ENCODE results near the gene GHR. TPM values are rescaled to one million over a fixed set of nuclear protein-coding genes. Genes with fewer than 3 reads are reported as not detected.
"Not testable (repeated sequence)": the region's sequence is repeated elsewhere in the genome, so short reads cannot be mapped to it uniquely, and the experiment has no call there.

Gene GHR
- total RNA-seq, 1 donor from 2014 or later = 4.4 TPM

DNA sequence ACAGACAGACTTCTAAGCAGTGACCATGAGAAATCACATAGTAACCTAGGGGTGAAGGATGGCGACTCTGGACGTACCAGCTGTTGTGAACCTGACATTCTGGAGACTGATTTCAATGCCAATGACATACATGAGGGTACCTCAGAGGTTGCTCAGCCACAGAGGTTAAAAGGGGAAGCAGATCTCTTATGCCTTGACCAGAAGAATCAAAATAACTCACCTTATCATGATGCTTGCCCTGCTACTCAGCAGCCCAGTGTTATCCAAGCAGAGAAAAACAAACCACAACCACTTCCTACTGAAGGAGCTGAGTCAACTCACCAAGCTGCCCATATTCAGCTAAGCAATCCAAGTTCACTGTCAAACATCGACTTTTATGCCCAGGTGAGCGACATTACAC lies 295.4 kb downstream of the GHR start:
- DNase-seq (ENCODE audit: low spot score) = no peak

DNA sequence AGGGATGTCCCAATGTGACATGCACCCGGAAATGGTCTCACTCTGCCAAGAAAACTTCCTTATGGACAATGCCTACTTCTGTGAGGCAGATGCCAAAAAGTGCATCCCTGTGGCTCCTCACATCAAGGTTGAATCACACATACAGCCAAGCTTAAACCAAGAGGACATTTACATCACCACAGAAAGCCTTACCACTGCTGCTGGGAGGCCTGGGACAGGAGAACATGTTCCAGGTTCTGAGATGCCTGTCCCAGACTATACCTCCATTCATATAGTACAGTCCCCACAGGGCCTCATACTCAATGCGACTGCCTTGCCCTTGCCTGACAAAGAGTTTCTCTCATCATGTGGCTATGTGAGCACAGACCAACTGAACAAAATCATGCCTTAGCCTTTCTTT lies 295.8 kb downstream of the GHR start:
- DNase-seq (ENCODE audit: low spot score) = no peak

DNA sequence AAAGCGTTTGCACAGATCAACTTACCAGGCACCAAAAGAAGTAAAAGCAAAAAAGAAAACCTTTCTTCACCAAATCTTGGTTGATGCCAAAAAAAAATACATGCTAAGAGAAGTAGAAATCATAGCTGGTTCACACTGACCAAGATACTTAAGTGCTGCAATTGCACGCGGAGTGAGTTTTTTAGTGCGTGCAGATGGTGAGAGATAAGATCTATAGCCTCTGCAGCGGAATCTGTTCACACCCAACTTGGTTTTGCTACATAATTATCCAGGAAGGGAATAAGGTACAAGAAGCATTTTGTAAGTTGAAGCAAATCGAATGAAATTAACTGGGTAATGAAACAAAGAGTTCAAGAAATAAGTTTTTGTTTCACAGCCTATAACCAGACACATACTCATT lies 297.0 kb downstream of the GHR start:
- no peak for DNase-seq (ENCODE audit: low spot score)

DNA sequence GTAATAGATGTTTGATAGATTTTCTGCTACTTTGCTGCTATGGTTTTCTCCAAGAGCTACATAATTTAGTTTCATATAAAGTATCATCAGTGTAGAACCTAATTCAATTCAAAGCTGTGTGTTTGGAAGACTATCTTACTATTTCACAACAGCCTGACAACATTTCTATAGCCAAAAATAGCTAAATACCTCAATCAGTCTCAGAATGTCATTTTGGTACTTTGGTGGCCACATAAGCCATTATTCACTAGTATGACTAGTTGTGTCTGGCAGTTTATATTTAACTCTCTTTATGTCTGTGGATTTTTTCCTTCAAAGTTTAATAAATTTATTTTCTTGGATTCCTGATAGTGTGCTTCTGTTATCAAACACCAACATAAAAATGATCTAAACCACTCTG lies 298.2 kb downstream of the GHR start:
- DNase-seq (ENCODE audit: low spot score) = no peak

DNA sequence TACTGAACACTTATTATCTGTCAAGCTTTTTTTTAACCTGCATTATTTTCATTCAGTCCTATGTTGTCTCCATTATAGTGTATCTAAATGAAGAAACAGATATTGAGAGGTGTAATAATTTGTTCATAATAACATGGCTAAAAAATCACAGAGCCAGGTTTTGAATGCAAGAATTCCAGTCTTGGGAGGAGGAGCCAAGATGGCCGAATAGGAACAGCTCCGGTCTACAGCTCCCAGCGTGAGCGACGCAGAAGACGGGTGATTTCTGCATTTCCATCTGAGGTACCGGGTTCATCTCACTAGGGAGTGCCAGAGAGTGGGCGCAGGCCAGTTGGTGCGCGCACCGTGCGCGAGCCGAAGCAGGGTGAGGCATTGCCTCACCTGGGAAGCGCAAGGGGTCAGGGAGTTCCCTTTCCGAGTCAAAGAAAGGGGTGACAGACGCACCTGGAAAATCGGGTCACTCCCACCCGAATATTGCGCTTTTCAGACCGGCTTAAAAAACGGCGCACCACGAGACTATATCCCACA lies 311.4 kb downstream of the GHR start:
- DNase-seq (ENCODE audit: low spot score) = not testable (repeated sequence)

DNA sequence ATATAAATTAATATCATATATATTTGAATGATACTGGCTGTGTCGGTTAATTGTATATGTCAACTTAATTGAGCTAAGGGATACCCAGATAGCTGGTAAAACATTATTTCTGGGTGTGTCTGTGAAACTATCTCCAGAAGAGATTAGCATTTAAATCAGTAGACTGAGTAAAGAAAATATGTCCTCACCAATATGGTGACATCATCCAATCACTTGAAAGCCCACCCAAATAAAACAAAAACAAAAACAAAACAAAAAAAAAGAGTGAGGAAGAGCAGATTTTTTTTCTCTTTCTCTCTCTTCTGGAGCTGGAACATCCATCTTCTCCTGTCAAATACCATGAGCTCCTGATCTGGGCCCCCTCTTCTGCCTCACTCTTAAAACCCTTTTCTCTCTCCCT lies 317.7 kb downstream of the GHR start:
- no peak for DNase-seq (ENCODE audit: low spot score)

DNA sequence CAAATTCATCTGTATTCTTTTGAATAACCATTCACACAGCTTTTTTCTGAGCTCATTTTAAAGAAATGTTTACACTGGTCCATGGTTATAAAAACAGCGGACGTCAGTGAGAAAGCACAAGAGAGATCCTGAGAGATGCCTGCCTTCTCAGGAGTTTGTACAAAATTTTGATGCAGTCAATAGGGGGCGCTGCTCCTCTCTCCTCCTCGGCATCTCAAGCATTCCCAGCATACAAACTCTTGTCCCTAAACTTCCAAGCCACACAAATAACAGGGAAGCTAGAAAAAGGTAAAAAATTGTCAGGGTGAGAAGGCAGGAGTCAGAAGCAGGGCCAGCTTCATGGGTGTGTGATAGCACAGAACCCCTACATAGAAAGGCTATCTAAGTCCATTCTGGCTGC lies 322.2 kb downstream of the GHR start:
- no peak for DNase-seq (ENCODE audit: low spot score)

DNA sequence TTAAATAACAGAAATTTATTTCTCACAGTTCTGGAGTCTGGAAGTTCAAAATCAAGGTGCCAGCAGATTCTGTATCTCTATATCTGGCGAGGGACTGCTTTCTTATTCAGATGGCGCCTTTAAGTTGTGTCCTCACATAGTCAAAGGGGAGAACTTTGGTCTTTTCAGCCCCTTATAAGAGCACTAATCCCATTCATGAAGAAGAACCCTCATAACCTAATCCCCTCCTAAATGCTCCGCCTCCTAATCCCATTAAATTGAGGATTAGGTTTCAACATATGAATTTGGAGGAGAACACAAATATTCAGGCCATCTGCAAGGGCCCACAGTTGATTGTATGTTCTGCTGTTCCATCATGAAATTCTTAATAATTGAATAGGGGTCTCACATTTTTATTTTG lies 322.6 kb downstream of the GHR start:
- DNase-seq (ENCODE audit: low spot score) = no peak

DNA sequence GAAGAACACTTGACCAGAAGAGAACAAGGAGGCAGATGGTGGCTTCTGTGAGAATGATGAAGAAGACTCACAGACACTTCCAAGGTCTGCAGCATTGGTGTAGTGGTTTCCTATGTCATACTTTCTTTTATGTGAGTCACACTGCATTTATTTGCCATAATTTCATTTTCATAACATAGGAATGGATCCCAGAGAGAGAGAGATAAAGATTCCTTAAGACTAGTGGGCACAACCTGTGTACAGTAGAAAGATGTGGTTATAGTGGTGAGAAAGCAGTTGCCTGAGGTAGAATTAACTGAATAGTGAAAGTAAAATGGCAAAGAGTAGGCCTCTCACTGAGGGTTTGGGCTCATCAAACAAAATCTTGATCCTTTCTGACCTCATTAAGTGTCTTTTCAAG lies 325.8 kb downstream of the GHR start:
- no peak for DNase-seq (ENCODE audit: low spot score)

DNA sequence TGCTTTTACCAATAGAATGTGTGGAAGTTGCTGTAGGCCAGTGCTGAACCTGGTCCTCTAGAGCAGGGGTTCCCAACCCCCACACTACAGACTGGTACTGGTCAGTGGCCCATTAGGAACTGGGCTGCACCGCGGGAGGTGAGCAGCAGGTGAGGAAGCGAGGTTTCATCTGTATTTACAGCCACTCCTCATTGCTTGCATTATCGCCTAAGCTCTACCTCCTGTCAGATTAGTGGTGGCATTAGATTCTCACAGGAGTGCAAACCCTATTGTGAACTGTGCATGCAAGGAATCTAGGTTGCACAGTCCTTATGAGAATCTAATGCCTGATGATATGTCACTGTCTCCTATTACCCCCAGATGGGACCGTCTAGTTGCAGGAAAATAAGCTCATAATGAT lies 327.3 kb downstream of the GHR start:
- no peak for DNase-seq (ENCODE audit: low spot score)

DNA sequence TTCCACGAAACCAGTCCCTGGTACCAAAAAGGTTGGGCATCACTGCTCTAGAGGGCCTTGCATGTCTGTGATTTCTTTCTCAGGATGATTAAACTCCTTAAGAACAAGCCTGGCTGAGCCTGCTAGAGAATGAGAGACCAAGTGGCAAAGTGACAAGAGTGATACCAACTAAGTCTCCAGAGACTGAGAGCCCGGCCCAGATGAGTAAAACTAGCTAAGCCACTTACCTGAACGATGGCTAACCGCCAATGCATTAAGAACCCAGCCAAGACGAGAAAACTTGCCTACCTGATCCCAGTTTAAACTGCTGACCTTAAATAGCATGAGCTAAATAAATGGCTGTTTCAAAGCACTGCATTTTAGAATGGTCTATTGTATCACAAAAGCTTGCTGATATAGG lies 327.8 kb downstream of the GHR start:
- DNase-seq (ENCODE audit: low spot score) = no peak

DNA sequence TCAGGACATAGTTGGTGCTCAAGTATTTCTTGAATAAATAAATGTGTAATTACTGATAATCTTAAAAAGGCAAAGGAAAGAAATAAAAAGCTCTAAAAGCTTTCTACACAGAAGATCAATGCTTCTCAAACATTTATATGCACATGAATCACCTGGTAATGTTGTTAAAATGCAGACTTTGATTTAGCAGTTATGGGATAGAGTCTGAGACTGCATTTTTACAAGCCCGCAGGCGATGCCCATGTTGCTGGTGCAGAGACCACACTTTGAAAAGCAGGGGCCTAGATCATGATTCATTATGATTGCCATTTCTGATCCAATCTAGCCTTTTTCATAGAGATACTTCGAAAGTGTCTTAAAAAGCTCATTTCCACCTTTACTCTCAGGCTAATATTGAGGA lies 329.9 kb downstream of the GHR start:
- DNase-seq (ENCODE audit: low spot score) = no peak

DNA sequence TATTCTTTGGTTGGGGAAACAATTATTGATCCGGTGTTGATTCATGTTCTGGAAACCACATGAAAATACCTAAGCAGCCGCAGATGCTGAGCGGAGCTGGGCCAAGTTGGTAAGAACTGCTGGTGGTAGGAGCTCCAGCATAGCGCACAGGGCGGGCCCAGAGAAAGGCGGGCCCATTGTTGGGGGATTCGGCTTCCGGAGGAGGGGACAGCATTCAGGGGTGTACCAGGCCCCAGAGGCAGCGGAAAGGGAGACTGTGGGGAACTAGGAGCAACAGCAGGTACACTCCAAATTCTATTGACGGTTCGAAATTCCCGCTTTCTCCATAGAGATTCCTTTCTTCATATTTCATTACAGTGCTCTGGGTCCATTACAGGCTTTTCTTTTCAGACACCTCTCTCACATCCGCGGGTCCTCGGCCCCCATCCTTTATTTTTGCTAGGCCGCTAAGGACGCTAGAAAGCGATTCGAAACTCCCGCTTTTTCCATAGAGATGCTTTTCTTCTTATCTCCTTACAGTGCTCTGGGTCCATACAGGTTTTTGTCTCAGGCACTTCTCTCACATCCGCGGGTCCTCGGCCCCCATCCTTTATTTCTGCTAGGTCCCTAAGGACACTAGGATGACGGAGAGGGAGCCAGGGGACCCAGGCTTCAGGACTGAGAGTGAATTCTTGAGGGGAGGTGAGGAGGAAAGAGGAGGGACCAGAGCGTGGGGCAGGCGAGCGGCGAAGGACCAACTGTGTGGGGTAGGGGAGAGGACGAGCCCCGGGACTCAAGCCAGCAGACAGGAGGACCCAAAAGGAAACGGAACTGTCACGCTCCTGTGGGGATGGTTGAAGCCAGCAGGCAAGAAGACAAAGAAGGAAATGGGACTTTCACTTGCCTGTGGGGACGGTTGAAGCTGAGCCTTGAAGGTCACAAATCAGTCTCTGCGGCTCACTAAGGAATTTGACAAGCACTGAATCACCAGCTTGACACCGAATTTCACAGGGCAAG lies 333.7 kb downstream of the GHR start, which contains the start of gene CCDC152:
Gene CCDC152 (plus strand): TSS at position 213 of the 996 bp plus-strand sequence. CDS start 2,304 bp downstream, outside the sequence.
- DNase-seq (ENCODE audit: low spot score) = no peak

DNA sequence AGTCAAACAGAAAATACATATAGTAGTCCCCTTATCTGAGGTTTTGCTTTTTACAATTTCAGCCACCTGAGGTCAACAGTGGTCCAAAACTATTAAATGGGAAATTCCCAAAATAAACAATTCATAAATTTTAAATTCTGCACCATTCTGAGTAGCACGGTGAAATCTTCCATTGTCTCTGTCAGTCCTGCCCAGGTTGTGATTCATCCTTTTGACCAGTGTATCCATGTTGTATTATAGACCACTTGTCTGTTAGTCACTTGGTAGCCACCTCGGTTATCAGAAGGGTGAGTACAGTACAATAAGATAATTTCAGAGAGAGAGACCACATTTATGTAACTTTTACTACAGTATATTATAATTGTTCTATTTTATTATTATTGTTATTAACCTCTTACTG lies 336.2 kb downstream of the GHR start:
- DNase-seq (ENCODE audit: low spot score) = no peak

DNA sequence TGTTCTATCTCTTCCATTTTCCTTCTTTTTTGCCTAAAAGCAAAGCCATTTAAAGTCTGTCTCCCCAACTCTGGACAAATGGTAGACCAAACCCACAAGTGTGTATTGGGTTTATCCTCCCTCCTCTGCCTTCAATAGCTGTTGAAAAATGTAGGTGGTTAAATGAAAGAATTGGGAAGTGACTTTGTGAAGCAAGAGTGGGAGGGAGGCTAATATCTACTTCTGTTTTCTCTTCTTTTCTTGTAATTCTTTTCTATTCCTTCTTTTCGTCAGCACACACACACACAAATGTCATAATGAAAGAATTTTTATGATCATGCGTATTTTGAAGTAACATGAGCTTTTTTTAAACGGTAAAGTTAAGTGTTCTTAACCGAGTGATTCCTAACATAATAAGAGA lies 337.2 kb downstream of the GHR start:
- DNase-seq (ENCODE audit: low spot score) = no peak

DNA sequence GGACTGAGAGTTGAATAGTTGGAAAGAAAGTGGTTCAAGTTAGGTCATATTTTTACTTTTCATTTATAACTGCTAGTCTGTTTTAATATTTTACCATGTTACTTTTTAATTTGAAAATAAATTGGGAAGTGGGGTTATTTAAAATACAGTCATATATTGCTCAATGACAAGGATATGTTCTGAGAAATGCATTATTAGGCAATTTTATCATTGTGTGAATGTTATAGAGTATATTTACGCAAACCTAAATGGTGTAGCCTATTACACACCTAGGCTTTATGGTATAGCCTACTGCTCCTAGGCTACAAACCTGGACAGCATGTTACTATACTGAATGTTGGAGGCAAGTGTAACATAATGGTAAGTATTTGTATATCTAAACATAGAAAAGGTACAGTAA lies 338.6 kb downstream of the GHR start:
- no peak for DNase-seq (ENCODE audit: low spot score)

DNA sequence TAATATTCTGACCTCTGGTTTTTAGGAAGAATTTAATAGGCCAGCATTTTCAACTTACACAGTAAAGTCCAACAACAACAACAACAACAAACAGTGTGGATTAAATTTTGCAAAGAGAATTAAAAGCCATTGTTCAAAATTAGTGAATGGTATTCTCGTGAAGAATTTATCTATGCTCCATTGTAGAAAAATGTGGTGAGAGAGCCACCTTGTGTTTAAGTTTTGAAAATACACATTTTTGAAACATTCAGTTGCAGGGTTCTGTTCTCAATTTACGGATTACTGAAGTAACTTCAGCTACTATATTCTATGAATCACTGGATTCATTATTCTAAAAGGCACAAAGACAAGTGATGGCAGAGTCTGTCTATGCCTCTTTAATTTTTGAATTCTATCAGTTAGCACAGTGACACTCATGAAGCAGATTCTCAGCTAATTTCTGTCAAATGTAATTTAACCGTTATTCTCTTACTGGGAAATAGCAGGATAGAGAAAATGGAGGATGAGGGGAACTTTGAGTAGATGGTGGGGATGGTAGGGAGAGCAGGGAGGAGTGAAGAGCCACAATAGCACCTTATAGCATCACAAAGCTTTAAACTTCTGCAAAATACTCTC lies 344.4 kb downstream of the GHR start:
- no peak for DNase-seq (ENCODE audit: low spot score)

DNA sequence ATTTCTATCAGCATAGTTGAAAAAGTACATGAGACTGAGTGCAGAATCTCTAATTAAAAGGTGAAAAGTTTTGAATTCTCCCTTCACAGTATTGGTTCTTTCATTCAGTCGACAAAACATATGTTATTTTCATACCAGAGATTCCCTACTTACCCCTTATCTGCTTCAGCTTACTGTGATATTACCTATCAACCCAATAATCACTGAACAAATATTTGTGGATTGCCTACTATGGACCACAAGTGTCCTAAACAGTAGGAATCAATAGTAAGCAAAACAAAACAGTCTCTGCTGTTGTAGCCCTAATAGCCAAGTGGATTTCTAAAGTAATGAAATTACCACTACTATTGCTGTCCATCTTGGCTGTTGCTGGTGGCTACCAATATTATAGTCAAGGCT lies 344.9 kb downstream of the GHR start:
- no peak for DNase-seq (ENCODE audit: low spot score)

DNA sequence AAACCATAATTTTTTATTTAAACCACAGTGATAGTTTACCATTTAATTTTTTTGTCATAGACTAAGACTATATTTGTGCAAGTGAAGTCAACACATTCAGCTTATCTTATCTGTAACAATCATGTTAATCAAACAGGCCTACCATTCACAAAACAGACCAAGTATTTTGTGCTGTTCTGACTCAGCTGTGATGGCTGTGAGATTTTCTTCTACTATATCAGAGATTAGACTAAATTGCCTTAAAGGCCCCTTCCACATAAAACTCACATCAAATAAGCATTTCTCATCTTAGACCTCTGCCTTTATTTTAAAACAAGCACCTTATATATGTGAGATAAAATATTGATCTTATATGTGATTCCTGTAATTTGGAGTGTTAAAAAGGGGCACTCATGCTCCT lies 346.8 kb downstream of the GHR start:
- no peak for DNase-seq (ENCODE audit: low spot score)

All from mucosa of gallbladder (tissue), 1 donor.